ENCODE data around the gene CXXC5. TPM values are rescaled to one million over a fixed set of nuclear protein-coding genes. Genes with fewer than 3 reads are reported as not detected.

The CXXC5 gene
- total RNA-seq, 2 experiments from 2014 or later, result 0.82 to 1.1 TPM

GRCh38 chr5:139677736-139678613 is 29.8 kb downstream of the CXXC5 start:
- ChIA-PET CTCF (interaction anchor here (0.6 to 0.8 kb wide), 3 partner anchors 18 to 567 kb away, joined by 3 read pairs; no protein-coding TSS in a partner anchor), POLR2A (no interaction called here)
- Mint-ChIP-seq H3K27me3 (no peaks in the 10 kb centered on the region), H3K9me3 (ENCODE audit: low read depth) (no peaks in the 10 kb centered on the region), H3K27ac (no peak overlapping the region), H3K36me3 (ENCODE audit: low read depth) (no peaks in the 10 kb centered on the region), H3K4me1 (no peaks in the 10 kb centered on the region), H3K4me3 (no peak overlapping the region)
- intact Hi-C loops (cut with DNase I, micrococcal nuclease), result no loop called here
- DNase-seq (no peak), ATAC-seq (no peak)

GRCh38 chr5:139678751-139679750 is 30.9 kb downstream of the CXXC5 start:
- no peak overlapping the region for H3K4me3 Mint-ChIP-seq
- no peak overlapping the region for H3K27ac Mint-ChIP-seq
- DNase-seq (no peak), ATAC-seq (no peak)
- H3K36me3 Mint-ChIP-seq (ENCODE audit: low read depth), result no peaks in the 10 kb centered on the region
- H3K27me3 Mint-ChIP-seq, result no peaks in the 10 kb centered on the region
- no peaks in the 10 kb centered on the region for H3K4me1 Mint-ChIP-seq
- intact Hi-C loops (cut with DNase I, micrococcal nuclease), result no loop called here
- H3K9me3 Mint-ChIP-seq (ENCODE audit: low read depth), result no peaks in the 10 kb centered on the region
- CTCF ChIA-PET, result no interaction called here
- POLR2A ChIA-PET, result no interaction called here

GRCh38 chr5:139680368-139681111 is 32.4 kb downstream of the CXXC5 start:
- Mint-ChIP-seq H3K27me3 (no peaks in the 10 kb centered on the region), H3K4me1 (peaks cover 5% of the 10 kb centered on the region), H3K9me3 (ENCODE audit: low read depth) (no peaks in the 10 kb centered on the region), H3K27ac (no peak overlapping the region), H3K36me3 (ENCODE audit: low read depth) (no peaks in the 10 kb centered on the region), H3K4me3 (no peak overlapping the region)
- POLR2A ChIA-PET, result no interaction called here
- ATAC-seq (no peak), DNase-seq (no peak)
- intact Hi-C loops (cut with DNase I, micrococcal nuclease), result no loop called here
- CTCF ChIA-PET, result no interaction called here

- H3K4me3 Mint-ChIP-seq, result no peak overlapping the region
- ChIA-PET POLR2A (no interaction called here), CTCF (no interaction called here)
- H3K27ac Mint-ChIP-seq, result no peak overlapping the region
- intact Hi-C loops (cut with DNase I, micrococcal nuclease), result no loop called here
- no peaks in the 10 kb centered on the region for H3K27me3 Mint-ChIP-seq
- DNase-seq (no peak), ATAC-seq (no peak)
- H3K9me3 Mint-ChIP-seq (ENCODE audit: low read depth), result no peaks in the 10 kb centered on the region
- no peaks in the 10 kb centered on the region for H3K36me3 Mint-ChIP-seq (ENCODE audit: low read depth)
- peaks cover 5% of the 10 kb centered on the region for H3K4me1 Mint-ChIP-seq
Observed at GRCh38 chr5:139681112-139681458, 32.9 kb downstream of the CXXC5 start.

GRCh38 chr5:139681466-139681865 is 33.3 kb downstream of the CXXC5 start:
- H3K4me3 Mint-ChIP-seq, result no peak overlapping the region
- no peaks in the 10 kb centered on the region for H3K36me3 Mint-ChIP-seq (ENCODE audit: low read depth)
- peaks cover 5% of the 10 kb centered on the region for H3K4me1 Mint-ChIP-seq
- ChIA-PET CTCF (no interaction called here), POLR2A (no interaction called here)
- H3K9me3 Mint-ChIP-seq (ENCODE audit: low read depth), result no peaks in the 10 kb centered on the region
- DNase-seq (no peak), ATAC-seq (no peak)
- no peaks in the 10 kb centered on the region for H3K27me3 Mint-ChIP-seq
- H3K27ac Mint-ChIP-seq, result no peak overlapping the region
- intact Hi-C loops (cut with DNase I, micrococcal nuclease), result no loop called here

GRCh38 chr5:139682016-139682975 is 34.1 kb downstream of the CXXC5 start:
- Mint-ChIP-seq H3K9me3 (ENCODE audit: low read depth) (no peaks in the 10 kb centered on the region), H3K27ac (no peak overlapping the region)

GRCh38 chr5:139683295-139684271 is 35.4 kb downstream of the CXXC5 start:
- no peak overlapping the region for H3K27ac Mint-ChIP-seq
- peaks cover 5% of the 10 kb centered on the region for H3K4me1 Mint-ChIP-seq
- H3K27me3 Mint-ChIP-seq, result no peaks in the 10 kb centered on the region
- H3K9me3 Mint-ChIP-seq (ENCODE audit: low read depth), result no peaks in the 10 kb centered on the region
- ATAC-seq, result no peak
- intact Hi-C loops (cut with DNase I, micrococcal nuclease), result no loop called here
- DNase-seq, result no peak
- no peak overlapping the region for H3K4me3 Mint-ChIP-seq
- no peaks in the 10 kb centered on the region for H3K36me3 Mint-ChIP-seq (ENCODE audit: low read depth)
- POLR2A ChIA-PET, result no interaction called here
- CTCF ChIA-PET, result no interaction called here

More at GRCh38 chr5:139682016-139682975, 34.1 kb downstream of the CXXC5 start:
- ChIA-PET POLR2A (no interaction called here), CTCF (interaction anchor here (0.5 kb wide), 1 partner anchor 29 kb away, joined by 3 read pairs; no protein-coding TSS in a partner anchor)
- Mint-ChIP-seq H3K4me1 (peaks cover 5% of the 10 kb centered on the region), H3K27me3 (no peaks in the 10 kb centered on the region), H3K4me3 (no peak overlapping the region), H3K36me3 (ENCODE audit: low read depth) (no peaks in the 10 kb centered on the region)
- ATAC-seq, result no peak
- DNase-seq, result no peak
- intact Hi-C loops (cut with DNase I, micrococcal nuclease), result no loop called here

GRCh38 chr5:139684350-139684880 is 36.3 kb downstream of the CXXC5 start:
- DNase-seq (no peak), ATAC-seq (no peak)
- Mint-ChIP-seq H3K9me3 (ENCODE audit: low read depth) (no peaks in the 10 kb centered on the region), H3K4me1 (peaks cover 5% of the 10 kb centered on the region), H3K4me3 (no peak overlapping the region), H3K36me3 (ENCODE audit: low read depth) (no peaks in the 10 kb centered on the region), H3K27ac (no peak overlapping the region), H3K27me3 (no peaks in the 10 kb centered on the region)
- ChIA-PET POLR2A (no interaction called here), CTCF (no interaction called here)
- intact Hi-C loops (cut with DNase I, micrococcal nuclease), result no loop called here

- no peak for ATAC-seq
- POLR2A ChIA-PET, result no interaction called here
- CTCF ChIA-PET, result interaction anchor here (0.6 to 0.9 kb wide), 3 partner anchors 9 to 24 kb away, joined by 3 read pairs; no protein-coding TSS in a partner anchor
Observed at GRCh38 chr5:139684881-139685749, 37.0 kb downstream of the CXXC5 start.

More at GRCh38 chr5:139684881-139685749, 37.0 kb downstream of the CXXC5 start:
- Mint-ChIP-seq H3K36me3 (ENCODE audit: low read depth) (no peaks in the 10 kb centered on the region), H3K9me3 (ENCODE audit: low read depth) (no peaks in the 10 kb centered on the region), H3K4me1 (peaks cover 5% of the 10 kb centered on the region), H3K27ac (no peak overlapping the region), H3K27me3 (no peaks in the 10 kb centered on the region), H3K4me3 (no peak overlapping the region)
- intact Hi-C loops (cut with DNase I, micrococcal nuclease), result no loop called here
- no peak for DNase-seq

Data from activated CD4-positive, alpha-beta T cell treated with anti-CD3 and anti-CD28 coated beads for 36 hours (primary cell).